Cardiac muscle cell (in vitro differentiated cells and primary cell): ENCODE data around the gene GRK5. TPM values are rescaled to one million over a fixed set of nuclear protein-coding genes. Genes with fewer than 3 reads are reported as not detected.

Source experiments
- DNase-seq, 2 donors: peaks; one replicate each; pipeline versions ENCODE4 v3.0.0 to v3.0.0-alpha.2; 2010 to 2017; ENCODE audit warnings: low read depth in 1 of 2, low spot score in 1 of 2
- H3K27ac ChIP-seq: fragments of 200-600 bp; sonication (generic); 2 replicates; pipeline ENCODE4 v1.5.1; 2016
- H3K27me3 ChIP-seq: fragments of 200-600 bp; sonication (generic); 2 replicates; pipeline ENCODE4 v1.6.0; 2016; ENCODE audit warnings: control low read depth
- H3K36me3 ChIP-seq: fragments of 200-600 bp; sonication (generic); 2 replicates; pipeline ENCODE4 v1.5.1; 2016; ENCODE audit warnings: control low read depth
- H3K4me1 ChIP-seq: fragments of 200-600 bp; sonication (generic); 2 replicates; pipeline ENCODE4 v1.8.1; 2017; ENCODE audit warnings: low read depth, mild to moderate bottlenecking, mixed run types
- H3K4me3 ChIP-seq: fragments of 200-600 bp; sonication (generic); 2 replicates; pipeline ENCODE4 v1.5.1; 2016; ENCODE audit warnings: mild to moderate bottlenecking
- H3K9me3 ChIP-seq: fragments of 200-600 bp; sonication (generic); 2 replicates; pipeline ENCODE4 v1.5.1; 2017; ENCODE audit warnings: low read depth, mild to moderate bottlenecking, control low read depth
- CTCF ChIP-seq: IDR thresholded peaks from 2 replicates; pipeline ENCODE4 v1.5.1; 2012; ENCODE audit warnings: low read depth, mild to moderate bottlenecking, low read length
- polyA plus RNA-seq: library from polyadenylated mRNA; unstranded; fragments of >200 nt; fragmentation: Nextera tagmentation; extraction: Ambion mirVana; gene quantifications from 2 replicates; pipeline ENCODE4 v1.2.1, GENCODE V29; 2016
- total RNA-seq: library from RNA; depleted of rRNA; stranded (reverse); fragments of >200 nt; gene quantifications from 2 replicates; pipeline ENCODE4 v1.2.3, GENCODE V29; 2016

The GRK5 gene
- total and polyA plus RNA-seq, 2 experiments from 2014 or later: 3.5 to 18.3 TPM

- Histone ChIP-seq H3K9me3 (no peaks in the 10 kb centered on the region), H3K27me3 (no peaks in the 10 kb centered on the region), H3K4me3 (no peak overlapping the region), H3K27ac (no peak overlapping the region), H3K4me1 (peaks cover 27% of the 10 kb centered on the region), H3K36me3 (no peaks in the 10 kb centered on the region)
- no peak for TF ChIP-seq CTCF
- no peak for DNase-seq
Measured at GRCh38 chr10:119302591-119303253, 95.4 kb downstream of the GRK5 start.

- Histone ChIP-seq H3K4me1 (peaks cover 27% of the 10 kb centered on the region), H3K4me3 (no peak overlapping the region), H3K27me3 (no peaks in the 10 kb centered on the region), H3K9me3 (no peaks in the 10 kb centered on the region), H3K36me3 (no peaks in the 10 kb centered on the region), H3K27ac (no peak overlapping the region)
- no peak for DNase-seq
- no peak for TF ChIP-seq CTCF
Measured at GRCh38 chr10:119303886-119304285, 96.5 kb downstream of the GRK5 start.

- no peak for TF ChIP-seq CTCF
- Histone ChIP-seq H3K36me3 (no peaks in the 10 kb centered on the region), H3K4me1 (peaks cover 27% of the 10 kb centered on the region), H3K4me3 (no peak overlapping the region), H3K9me3 (no peaks in the 10 kb centered on the region), H3K27me3 (no peaks in the 10 kb centered on the region), H3K27ac (no peak overlapping the region)
- DNase-seq: no peak
Measured at GRCh38 chr10:119304541-119304940, 97.2 kb downstream of the GRK5 start.

DNA sequence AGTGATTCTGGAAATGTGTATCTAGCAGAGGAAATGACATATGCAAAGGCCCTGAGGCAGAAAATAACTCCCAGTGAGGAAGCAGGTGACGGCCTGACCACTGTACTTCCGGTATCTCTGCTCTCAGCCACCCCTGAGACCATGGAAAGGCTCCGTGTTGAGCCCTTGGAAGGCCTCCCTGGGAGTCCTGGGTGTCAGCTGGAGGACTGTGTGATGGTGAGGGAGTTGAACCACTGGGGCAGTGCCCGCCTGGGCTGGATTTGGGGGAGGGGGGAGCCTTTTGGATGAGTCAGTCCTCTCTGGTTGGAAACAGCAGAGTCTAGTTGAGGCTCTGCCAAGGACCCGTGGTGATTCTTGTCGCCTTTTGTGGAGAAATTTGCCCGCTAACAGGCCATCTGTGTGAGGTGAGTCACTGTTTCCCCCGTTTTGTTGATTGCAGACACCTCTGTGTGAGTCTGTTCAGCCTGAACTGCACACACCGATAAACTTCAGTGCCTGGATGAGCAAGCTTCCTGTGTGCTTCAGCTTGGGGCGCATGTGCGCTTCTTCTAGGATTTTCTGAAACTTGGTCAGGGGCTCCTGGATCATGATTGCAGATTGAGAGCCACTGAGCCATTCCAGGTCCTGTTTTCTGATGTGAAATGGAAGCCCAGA lies 98.6 kb downstream of the GRK5 start:
- Histone ChIP-seq H3K4me3 (no peak overlapping the region), H3K9me3 (no peaks in the 10 kb centered on the region), H3K4me1 (peaks cover 15% of the 10 kb centered on the region), H3K27me3 (no peaks in the 10 kb centered on the region), H3K36me3 (no peaks in the 10 kb centered on the region), H3K27ac (no peak overlapping the region)
- peak in 1 of 2 donors; percentile 97 for DNase-seq
- no peak for TF ChIP-seq CTCF

GRCh38 chr10:119306514-119306951 lies 99.2 kb downstream of the GRK5 start:
- TF ChIP-seq CTCF: peak; percentile 33
- H3K27me3 ChIP-seq: no peaks in the 10 kb centered on the region
- no peaks in the 10 kb centered on the region for H3K9me3 ChIP-seq
- H3K4me1 ChIP-seq: peaks cover 11% of the 10 kb centered on the region
- no peak overlapping the region for H3K4me3 ChIP-seq
- no peak overlapping the region for H3K27ac ChIP-seq
- no peak for DNase-seq
- no peaks in the 10 kb centered on the region for H3K36me3 ChIP-seq
